Anterior cingulate cortex (tissue), 58 donors: ENCODE data around the gene EMC7.

Experiments used
- DNase-seq, 58 donors: peaks; one replicate each; lab custom pipeline; 2025; lab: John Stamatoyannopoulos, UW

Gene EMC7

GRCh38 chr15:34039790-34040113 lies 61.9 kb downstream of the EMC7 start:
- no peak for DNase-seq

GRCh38 chr15:34038871-34039789 lies 62.5 kb downstream of the EMC7 start, which contains the start of gene AVEN:
Gene AVEN (minus strand): TSS chr15:34039204. CDS start chr15:34039046, 158 bp downstream.
- DNase-seq = peak in 35 of 58 donors; percentile 4 to 81 (median 38)

- DNase-seq = peak in 57 of 58 donors; percentile 15 to 91 (median 76)
Observed at GRCh38 chr15:34038023-34038870, 63.4 kb downstream of the EMC7 start.
